SK-N-MC (cell line): ENCODE measurements around the gene NEDD4L.

Experiments
- EZH2 ChIP-seq: fragments of 200-600 bp; sonication (generic); IDR thresholded peaks from one replicate; pipeline ENCODE4 v1.6.1; 2017; ENCODE audit warnings: antibody characterized with exemption
- POLR2AphosphoS5 ChIP-seq: IDR thresholded peaks from 2 replicates; pipeline ENCODE4 v1.6.1; 2012; ENCODE audit warnings: mild to moderate bottlenecking, low read depth, low read length, borderline replicate concordance

GRCh38 chr18:58172031-58172430 lies 128.0 kb downstream of the NEDD4L start:
- no peak for TF ChIP-seq POLR2AphosphoS5
- TF ChIP-seq EZH2: no peak
